Measurements from ENCODE around the gene CRY2.

GRCh38 chr11:45901626-45902025 lies 54.4 kb downstream of the CRY2 start:
- TF ChIP-seq, protein P1, sequence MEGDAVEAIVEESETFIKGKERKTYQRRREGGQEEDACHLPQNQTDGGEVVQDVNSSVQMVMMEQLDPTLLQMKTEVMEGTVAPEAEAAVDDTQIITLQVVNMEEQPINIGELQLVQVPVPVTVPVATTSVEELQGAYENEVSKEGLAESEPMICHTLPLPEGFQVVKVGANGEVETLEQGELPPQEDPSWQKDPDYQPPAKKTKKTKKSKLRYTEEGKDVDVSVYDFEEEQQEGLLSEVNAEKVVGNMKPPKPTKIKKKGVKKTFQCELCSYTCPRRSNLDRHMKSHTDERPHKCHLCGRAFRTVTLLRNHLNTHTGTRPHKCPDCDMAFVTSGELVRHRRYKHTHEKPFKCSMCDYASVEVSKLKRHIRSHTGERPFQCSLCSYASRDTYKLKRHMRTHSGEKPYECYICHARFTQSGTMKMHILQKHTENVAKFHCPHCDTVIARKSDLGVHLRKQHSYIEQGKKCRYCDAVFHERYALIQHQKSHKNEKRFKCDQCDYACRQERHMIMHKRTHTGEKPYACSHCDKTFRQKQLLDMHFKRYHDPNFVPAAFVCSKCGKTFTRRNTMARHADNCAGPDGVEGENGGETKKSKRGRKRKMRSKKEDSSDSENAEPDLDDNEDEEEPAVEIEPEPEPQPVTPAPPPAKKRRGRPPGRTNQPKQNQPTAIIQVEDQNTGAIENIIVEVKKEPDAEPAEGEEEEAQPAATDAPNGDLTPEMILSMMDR (IDR thresholded peaks at IDR 0.05; ENCODE audit: low read depth, low read length, poor library complexity, severe bottlenecking) = no peak
- TF ChIP-seq EZH2phosphoT487 (IDR thresholded peaks at IDR 0.05; ENCODE audit: borderline replicate concordance, low read length) = no peak
